ENCODE results near the gene RASGRP1.
A peak's percentile ranks its signal among the peaks of the same experiment; 100 is the strongest.

Gene RASGRP1

GRCh38 chr15:38454696-38455090 is 109.9 kb downstream of the RASGRP1 start:
- no peak for DNase-seq

- DNase-seq, result peak; percentile 36
Measured at GRCh38 chr15:38453971-38454695, 110.5 kb downstream of the RASGRP1 start, which contains the start of gene FAM98B. FAM98B (plus strand) TSS chr15:38454127; CDS start chr15:38454162, 35 bp downstream.

GRCh38 chr15:38441130-38441519 is 123.5 kb downstream of the RASGRP1 start:
- no peak for DNase-seq

- peak; percentile 61 for DNase-seq
Measured at GRCh38 chr15:38440353-38441129, 124.1 kb downstream of the RASGRP1 start.
